Neural progenitor cell (in vitro differentiated cells): ENCODE measurements around the gene CLDN6. TPM values are rescaled to one million over a fixed set of nuclear protein-coding genes. Genes with fewer than 3 reads are reported as not detected.

Experiments used
- DNase-seq: peaks from one replicate; pipeline ENCODE4 v3.0.0-alpha.2; 2016; ENCODE audit warnings: low spot score
- H2AFZ ChIP-seq: fragments of 200-600 bp; sonication (generic); replicated peaks from 2 replicates; pipeline ENCODE4 v1.6.1; 2016; ENCODE audit warnings: antibody characterized with exemption
- H3F3A ChIP-seq: fragments of 200-600 bp; sonication (generic); 2 replicates; pipeline ENCODE4 v1.6.1; 2016; ENCODE audit warnings: antibody characterized with exemption, low read depth
- H3K27ac ChIP-seq: fragments of 200-600 bp; sonication (generic); 2 replicates; pipeline ENCODE4 v1.5.1; 2016; ENCODE audit warnings: mild to moderate bottlenecking
- H3K27me3 ChIP-seq: fragments of 200-600 bp; sonication (generic); 2 replicates; pipeline ENCODE4 v1.6.1; 2016; ENCODE audit warnings: mild to moderate bottlenecking, moderate library complexity
- H3K36me3 ChIP-seq: fragments of 200-600 bp; sonication (generic); 2 replicates; pipeline ENCODE4 v1.5.1; 2016
- H3K4me1 ChIP-seq: fragments of 200-600 bp; sonication (generic); 2 replicates; pipeline ENCODE4 v1.6.1; 2016; ENCODE audit warnings: mixed run types
- H3K4me2 ChIP-seq: fragments of 200-600 bp; sonication (generic); 2 replicates; pipeline ENCODE4 v1.6.1; 2016
- H3K4me3 ChIP-seq: fragments of 200-600 bp; sonication (generic); 2 replicates; pipeline ENCODE4 v1.5.1; 2016
- H3K79me2 ChIP-seq: fragments of 200-600 bp; sonication (generic); 2 replicates; pipeline ENCODE4 v1.6.1; 2016; ENCODE audit warnings: low read depth
- H3K9ac ChIP-seq: fragments of 200-600 bp; sonication (generic); 2 replicates; pipeline ENCODE4 v1.6.1; 2016
- H3K9me3 ChIP-seq: fragments of 200-600 bp; sonication (generic); 2 replicates; pipeline ENCODE4 v1.5.1; 2016; ENCODE audit warnings: low read depth
- H4K20me1 ChIP-seq: fragments of 200-600 bp; sonication (generic); 2 replicates; pipeline ENCODE4 v1.6.1; 2016; ENCODE audit warnings: low read depth
- H3K27ac Mint-ChIP-seq: 3 replicates; pipeline ENCODE4 v1.8.0; 2021; ENCODE audit warnings: mixed read lengths
- H3K27me3 Mint-ChIP-seq: 2 replicates; pipeline ENCODE4 v1.8.0; 2022; ENCODE audit warnings: low read depth, mild to moderate bottlenecking, inconsistent platforms, moderate library complexity, mixed read lengths; ENCODE audit not compliant: insufficient read depth
- H3K36me3 Mint-ChIP-seq: 3 replicates; pipeline ENCODE4 v1.8.0; 2021; ENCODE audit warnings: mixed read lengths
- H3K4me1 Mint-ChIP-seq: 3 replicates; pipeline ENCODE4 v1.8.0; 2021; ENCODE audit warnings: mixed read lengths
- H3K4me3 Mint-ChIP-seq: 3 replicates; pipeline ENCODE4 v1.8.0; 2021; ENCODE audit warnings: mild to moderate bottlenecking, moderate library complexity, mixed read lengths
- H3K9me3 Mint-ChIP-seq: 3 replicates; pipeline ENCODE4 v1.8.0; 2020; ENCODE audit warnings: mixed read lengths
- EZH2 ChIP-seq: fragments of 200-600 bp; sonication (generic); IDR thresholded peaks from 2 replicates; pipeline ENCODE4 v1.6.1; 2017; ENCODE audit warnings: antibody characterized with exemption, mild to moderate bottlenecking, moderate library complexity
- EZH2phosphoT487 ChIP-seq: fragments of 200-600 bp; sonication (generic); IDR thresholded peaks from 2 replicates; pipeline ENCODE4 v1.6.1; 2017; ENCODE audit warnings: antibody characterized with exemption
- total RNA-seq: library from RNA; depleted of rRNA; stranded (reverse); fragments of >200 nt; gene quantifications from 2 replicates; pipeline ENCODE4 v1.2.3, GENCODE V29; 2015; ENCODE audit warnings: low replicate concordance
- TF ChIP-seq, protein P1 (sequence below): fragments of 200-600 bp; sonication (generic); IDR thresholded peaks from 2 replicates; pipeline ENCODE4 v1.5.1; 2017; ENCODE audit warnings: antibody characterized with exemption, mild to moderate bottlenecking

Gene CLDN6
- total RNA-seq, 1 donor from 2014 or later = 31.6 TPM

DNA sequence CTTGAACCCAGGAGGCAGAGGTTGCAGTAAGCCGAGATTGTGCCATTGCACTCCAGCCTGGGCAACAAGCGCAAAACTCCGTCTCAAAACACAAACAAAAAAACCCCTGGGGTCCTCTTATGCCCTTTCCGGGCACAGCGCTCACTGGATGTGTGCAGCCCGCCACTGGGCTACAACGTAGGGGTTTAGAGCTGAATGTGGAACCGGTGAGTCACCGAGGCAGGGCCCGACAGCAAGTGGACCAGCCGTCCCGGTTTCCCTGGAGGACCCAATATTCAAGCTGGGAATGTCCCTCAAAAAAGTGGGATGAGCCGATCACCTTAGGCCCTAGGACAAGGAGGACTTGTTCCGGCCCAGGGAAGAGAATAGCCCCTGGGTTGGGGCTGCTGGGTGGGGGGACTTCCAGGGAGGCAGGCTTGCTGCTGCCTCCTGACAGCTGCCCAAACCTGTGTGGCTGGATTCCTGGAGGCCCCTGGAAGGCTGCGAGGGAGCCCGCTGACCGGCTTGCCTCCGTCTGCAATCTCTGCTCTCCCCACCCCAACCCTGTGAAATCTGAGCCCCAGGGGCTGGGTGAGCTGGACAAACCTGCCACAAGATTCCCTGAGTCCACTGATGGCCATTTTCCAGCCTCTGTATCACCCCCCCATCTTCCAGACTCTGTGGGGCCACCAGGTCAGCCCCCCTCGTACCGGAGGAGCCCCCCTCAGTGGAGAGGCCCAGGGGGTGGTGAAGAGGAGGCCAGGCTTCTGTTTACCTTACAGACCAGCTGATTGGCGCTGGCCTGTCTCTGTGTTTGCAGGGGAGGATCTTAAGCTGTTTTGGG is 8.2 kb downstream of the CLDN6 start:
- H3K4me3 Mint-ChIP-seq = no peak overlapping the region
- peaks cover 44% of the 10 kb centered on the region for H3K27me3 Mint-ChIP-seq
- no peak for TF ChIP-seq EZH2phosphoT487
- TF ChIP-seq EZH2 = no peak
- TF ChIP-seq, protein P1, sequence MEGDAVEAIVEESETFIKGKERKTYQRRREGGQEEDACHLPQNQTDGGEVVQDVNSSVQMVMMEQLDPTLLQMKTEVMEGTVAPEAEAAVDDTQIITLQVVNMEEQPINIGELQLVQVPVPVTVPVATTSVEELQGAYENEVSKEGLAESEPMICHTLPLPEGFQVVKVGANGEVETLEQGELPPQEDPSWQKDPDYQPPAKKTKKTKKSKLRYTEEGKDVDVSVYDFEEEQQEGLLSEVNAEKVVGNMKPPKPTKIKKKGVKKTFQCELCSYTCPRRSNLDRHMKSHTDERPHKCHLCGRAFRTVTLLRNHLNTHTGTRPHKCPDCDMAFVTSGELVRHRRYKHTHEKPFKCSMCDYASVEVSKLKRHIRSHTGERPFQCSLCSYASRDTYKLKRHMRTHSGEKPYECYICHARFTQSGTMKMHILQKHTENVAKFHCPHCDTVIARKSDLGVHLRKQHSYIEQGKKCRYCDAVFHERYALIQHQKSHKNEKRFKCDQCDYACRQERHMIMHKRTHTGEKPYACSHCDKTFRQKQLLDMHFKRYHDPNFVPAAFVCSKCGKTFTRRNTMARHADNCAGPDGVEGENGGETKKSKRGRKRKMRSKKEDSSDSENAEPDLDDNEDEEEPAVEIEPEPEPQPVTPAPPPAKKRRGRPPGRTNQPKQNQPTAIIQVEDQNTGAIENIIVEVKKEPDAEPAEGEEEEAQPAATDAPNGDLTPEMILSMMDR = no peak
- Histone ChIP-seq H2AFZ (no peak overlapping the region), H3K79me2 (no peaks in the 10 kb centered on the region), H3K27me3 (peaks cover 87% of the 10 kb centered on the region), H3K4me2 (peak overlapping the region; percentile 65), H3K4me1 (peaks cover 38% of the 10 kb centered on the region), H4K20me1 (peaks cover 28% of the 10 kb centered on the region), H3K36me3 (no peaks in the 10 kb centered on the region), H3F3A (peaks cover 48% of the 10 kb centered on the region), H3K9ac (no peak overlapping the region), H3K27ac (no peak overlapping the region), H3K9me3 (no peaks in the 10 kb centered on the region), H3K4me3 (peak overlapping the region; percentile 14)
- H3K9me3 Mint-ChIP-seq = no peaks in the 10 kb centered on the region
- DNase-seq = peak; percentile 73
- peaks cover 34% of the 10 kb centered on the region for H3K4me1 Mint-ChIP-seq
- H3K36me3 Mint-ChIP-seq = no peaks in the 10 kb centered on the region
- H3K27ac Mint-ChIP-seq = no peak overlapping the region

DNA sequence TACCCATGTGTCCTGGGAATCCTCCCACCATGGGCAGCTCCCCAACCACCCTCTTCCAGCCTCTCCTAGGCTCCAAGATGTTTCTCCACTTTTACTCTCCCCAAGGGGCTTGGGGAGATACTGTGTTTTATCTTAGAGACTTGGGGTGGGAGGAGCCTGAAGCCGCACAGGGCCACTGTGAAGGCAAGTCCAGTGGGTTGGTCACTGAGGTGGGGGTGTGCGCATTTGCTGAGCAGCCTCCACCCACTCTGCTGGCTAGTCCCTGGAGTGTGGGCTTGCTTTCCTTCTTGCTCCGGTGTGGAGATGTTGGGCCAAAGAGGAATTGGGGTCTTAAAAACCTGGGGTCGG is 9.3 kb downstream of the CLDN6 start:
- Mint-ChIP-seq H3K27ac (no peak overlapping the region), H3K4me1 (peaks cover 30% of the 10 kb centered on the region), H3K9me3 (no peaks in the 10 kb centered on the region), H3K4me3 (no peak overlapping the region), H3K27me3 (peaks cover 35% of the 10 kb centered on the region), H3K36me3 (no peaks in the 10 kb centered on the region)
- Histone ChIP-seq H3K4me1 (peaks cover 38% of the 10 kb centered on the region), H4K20me1 (peaks cover 18% of the 10 kb centered on the region), H3K4me2 (peak overlapping the region; percentile 65), H3K36me3 (no peaks in the 10 kb centered on the region), H3K9me3 (no peaks in the 10 kb centered on the region), H3K79me2 (no peaks in the 10 kb centered on the region), H3F3A (peaks cover 49% of the 10 kb centered on the region), H3K4me3 (no peak overlapping the region), H2AFZ (no peak overlapping the region), H3K9ac (no peak overlapping the region), H3K27me3 (peaks cover 81% of the 10 kb centered on the region), H3K27ac (no peak overlapping the region)
- no peak for DNase-seq
- no peak for TF ChIP-seq EZH2
- no peak for TF ChIP-seq EZH2phosphoT487
- TF ChIP-seq, protein P1 = no peak

DNA sequence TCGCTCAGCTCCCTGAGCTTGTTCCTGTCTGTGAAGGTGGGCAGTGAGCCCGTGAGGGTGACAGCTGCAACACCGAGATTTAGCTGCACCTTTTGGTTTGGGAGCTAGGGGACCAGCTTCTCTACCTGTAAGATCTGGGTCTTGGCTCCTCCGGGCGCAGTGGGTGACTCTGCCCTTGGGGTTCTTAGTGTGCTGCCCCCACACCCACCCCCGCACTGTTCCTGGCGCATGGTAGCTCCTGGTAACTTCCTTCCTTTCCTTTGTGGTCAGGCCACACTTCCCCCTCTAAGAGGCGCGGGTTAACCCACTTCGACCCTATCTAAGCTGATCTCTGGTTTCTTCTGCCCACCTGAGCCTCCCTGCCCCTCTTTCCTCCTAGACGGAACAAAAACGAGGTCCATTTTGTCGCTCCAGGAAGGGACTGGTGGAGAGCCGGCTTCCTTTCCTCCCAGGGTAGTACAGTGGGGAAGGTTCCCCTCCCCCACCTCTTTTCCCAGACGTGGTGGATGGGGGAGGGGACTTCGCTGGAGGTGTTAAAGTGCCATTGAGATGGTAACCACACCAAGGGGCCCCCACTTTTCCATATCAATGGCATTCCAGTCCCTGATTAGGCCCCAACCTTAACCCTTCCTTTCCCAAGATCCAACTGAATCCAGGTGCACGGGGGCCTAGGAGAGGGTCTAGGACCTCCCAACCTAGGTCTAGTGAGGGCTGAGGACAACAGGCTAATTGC is 9.9 kb downstream of the CLDN6 start:
- Histone ChIP-seq H2AFZ (no peak overlapping the region), H3K79me2 (no peaks in the 10 kb centered on the region), H3K27ac (no peak overlapping the region), H3F3A (peaks cover 49% of the 10 kb centered on the region), H3K9me3 (no peaks in the 10 kb centered on the region), H3K27me3 (peaks cover 76% of the 10 kb centered on the region), H3K4me1 (peaks cover 38% of the 10 kb centered on the region), H3K9ac (no peak overlapping the region), H3K4me3 (peak overlapping the region; percentile 29), H4K20me1 (peaks cover 15% of the 10 kb centered on the region), H3K36me3 (no peaks in the 10 kb centered on the region), H3K4me2 (peak overlapping the region; percentile 65)
- TF ChIP-seq, protein P1 = no peak
- peak; percentile 9 for TF ChIP-seq EZH2
- Mint-ChIP-seq H3K9me3 (no peaks in the 10 kb centered on the region), H3K36me3 (no peaks in the 10 kb centered on the region), H3K27ac (no peak overlapping the region), H3K4me1 (peaks cover 30% of the 10 kb centered on the region), H3K27me3 (peaks cover 35% of the 10 kb centered on the region), H3K4me3 (peak overlapping the region; percentile 18)
- peak; percentile 59 for DNase-seq
